ENCODE results near the gene IFT52. TPM values are rescaled to one million over a fixed set of nuclear protein-coding genes. Genes with fewer than 3 reads are reported as not detected.

Gene IFT52
- polyA plus RNA-seq, 1 experiment = 47.4 TPM

DNA sequence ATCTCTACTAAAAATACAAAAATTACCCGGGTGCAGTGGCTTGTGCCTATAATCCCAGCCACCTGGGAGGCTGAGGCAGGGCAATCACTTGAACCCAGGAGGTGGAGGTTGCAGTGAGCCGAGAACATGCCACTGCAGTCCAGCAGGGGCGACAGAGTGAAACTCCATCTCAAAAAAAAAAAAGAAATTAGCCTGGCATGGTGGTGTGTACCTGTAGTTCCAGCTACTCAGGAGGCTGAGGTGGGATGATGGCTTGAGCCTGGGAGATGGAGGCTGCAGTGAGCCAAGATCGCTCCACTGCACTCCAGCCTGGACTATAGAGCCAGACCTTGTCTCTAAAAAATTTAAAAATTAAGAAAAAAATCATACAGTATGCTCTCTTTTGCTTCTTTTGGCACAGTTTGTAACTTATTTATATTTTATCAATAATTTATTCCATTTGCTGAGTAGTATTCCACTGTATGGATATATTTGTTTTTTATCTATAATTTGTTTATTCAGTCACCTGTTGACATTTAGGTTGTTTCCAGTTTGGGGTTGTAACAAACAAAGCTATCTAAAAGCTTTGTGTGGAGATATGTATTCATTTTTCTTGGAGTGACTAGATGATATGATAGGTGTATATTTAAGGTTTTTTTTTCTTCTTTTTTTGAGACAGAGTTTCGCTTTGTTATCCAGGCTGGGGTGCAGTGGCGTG lies 68.1 kb downstream of the IFT52 start:
- TF ChIP-seq, protein P1, sequence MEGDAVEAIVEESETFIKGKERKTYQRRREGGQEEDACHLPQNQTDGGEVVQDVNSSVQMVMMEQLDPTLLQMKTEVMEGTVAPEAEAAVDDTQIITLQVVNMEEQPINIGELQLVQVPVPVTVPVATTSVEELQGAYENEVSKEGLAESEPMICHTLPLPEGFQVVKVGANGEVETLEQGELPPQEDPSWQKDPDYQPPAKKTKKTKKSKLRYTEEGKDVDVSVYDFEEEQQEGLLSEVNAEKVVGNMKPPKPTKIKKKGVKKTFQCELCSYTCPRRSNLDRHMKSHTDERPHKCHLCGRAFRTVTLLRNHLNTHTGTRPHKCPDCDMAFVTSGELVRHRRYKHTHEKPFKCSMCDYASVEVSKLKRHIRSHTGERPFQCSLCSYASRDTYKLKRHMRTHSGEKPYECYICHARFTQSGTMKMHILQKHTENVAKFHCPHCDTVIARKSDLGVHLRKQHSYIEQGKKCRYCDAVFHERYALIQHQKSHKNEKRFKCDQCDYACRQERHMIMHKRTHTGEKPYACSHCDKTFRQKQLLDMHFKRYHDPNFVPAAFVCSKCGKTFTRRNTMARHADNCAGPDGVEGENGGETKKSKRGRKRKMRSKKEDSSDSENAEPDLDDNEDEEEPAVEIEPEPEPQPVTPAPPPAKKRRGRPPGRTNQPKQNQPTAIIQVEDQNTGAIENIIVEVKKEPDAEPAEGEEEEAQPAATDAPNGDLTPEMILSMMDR (IDR thresholded peaks at IDR 0.05; ENCODE audit: insufficient read depth, low read depth, low read length) = no peak
- CTCF ChIA-PET = interaction anchor here (0.8 to 1.6 kb wide), 3 partner anchors 15 to 72 kb away, joined by 4 to 6 read pairs (median 5); no protein-coding TSS in a partner anchor
- Histone ChIP-seq H3K4me3 (ENCODE audit: low read depth, low read length) (no peak overlapping the region), H3K36me3 (ENCODE audit: control insufficient read depth, insufficient read depth, low read length) (no peaks in the 10 kb centered on the region), H3K27me3 (ENCODE audit: control insufficient read depth, insufficient read depth, low read length) (no peaks in the 10 kb centered on the region)
- POLR2A ChIA-PET = interaction anchor here (0.6 kb wide), 1 partner anchor 200 kb away, joined by 5 read pairs; no protein-coding TSS in a partner anchor
- DNase-seq (ENCODE audit: low read depth) = no peak

DNA sequence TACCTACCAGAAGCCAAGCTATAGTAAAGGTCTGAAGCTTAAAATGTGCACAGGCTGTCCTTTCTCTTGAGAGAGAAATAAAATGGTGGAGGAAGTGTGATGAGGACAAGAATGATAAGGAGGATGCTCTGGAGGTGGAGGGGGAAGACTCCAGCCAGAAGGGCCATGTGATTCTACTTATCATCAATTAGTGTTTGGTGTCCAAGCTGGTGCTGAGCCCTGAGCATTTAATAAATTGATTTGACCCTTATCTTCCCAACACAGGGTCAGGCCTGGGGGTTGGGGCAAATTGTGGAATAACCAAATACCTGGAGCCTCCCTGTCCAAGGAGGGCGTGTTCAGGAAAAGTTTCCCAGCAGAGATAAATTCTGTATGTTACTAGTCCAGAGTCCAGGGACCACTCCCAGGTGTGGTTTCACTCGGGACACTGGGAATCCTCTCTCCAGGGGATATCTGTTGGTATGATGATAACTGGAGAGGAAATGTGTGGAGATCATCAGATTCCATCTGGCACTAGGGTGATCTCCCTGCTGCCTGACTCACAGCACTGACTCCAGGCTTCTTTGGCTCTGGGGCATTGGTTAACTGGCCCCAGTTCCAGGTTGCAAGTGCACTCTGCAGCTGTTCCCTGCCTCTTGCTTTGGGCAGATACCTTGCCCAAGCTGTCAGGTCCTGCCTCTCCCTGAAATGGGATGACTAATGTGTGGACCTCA lies 72.4 kb downstream of the IFT52 start:
- ChIA-PET CTCF (interaction anchor here (0.5 to 1.9 kb wide), 4 partner anchors 9 to 125 kb away, joined by 3 to 5 read pairs (median 4); no protein-coding TSS in a partner anchor), POLR2A (no interaction called here)

DNA sequence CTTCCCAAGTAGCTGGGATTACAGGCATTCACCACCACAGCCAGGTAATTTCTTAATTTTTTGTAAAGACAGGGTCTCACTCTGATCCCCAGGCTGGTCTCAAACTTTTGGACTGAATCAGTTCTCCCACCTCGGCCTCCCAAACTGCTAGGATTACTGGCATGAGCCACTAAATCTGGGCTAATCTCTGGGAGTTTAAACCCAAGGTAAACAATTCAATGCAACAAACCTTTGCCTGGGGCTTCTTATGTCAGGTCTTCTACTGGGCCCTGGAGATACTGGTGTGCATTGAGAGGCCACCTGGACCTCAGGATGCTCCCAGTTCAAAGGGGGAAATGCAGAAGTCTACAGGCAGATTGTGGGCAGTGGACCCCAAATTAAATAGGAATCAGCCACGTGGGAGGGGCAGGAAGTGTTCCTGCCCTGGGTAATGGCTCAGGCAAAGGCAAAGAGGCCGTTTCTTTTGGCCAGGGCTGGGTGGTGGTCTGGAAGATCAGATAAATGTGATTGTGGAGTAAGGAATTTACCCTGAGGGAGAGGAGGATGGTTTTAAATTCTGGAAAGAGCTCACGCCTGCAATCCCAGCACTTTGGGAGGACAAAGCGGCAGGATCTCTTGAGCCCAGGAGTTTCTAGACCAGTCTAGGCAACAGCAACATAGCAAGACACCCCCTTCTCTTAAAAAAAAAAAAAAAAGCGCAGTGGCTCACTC lies 74.9 kb downstream of the IFT52 start:
- H3K36me3 ChIP-seq (ENCODE audit: control insufficient read depth, insufficient read depth, low read length) = no peaks in the 10 kb centered on the region
- ChIA-PET POLR2A (interaction anchor here (0.6 kb wide), 1 partner anchor 78 kb away, joined by 5 read pairs; no protein-coding TSS in a partner anchor), CTCF (no interaction called here)
- DNase-seq (ENCODE audit: low read depth) = no peak
- H3K4me3 ChIP-seq (ENCODE audit: low read depth, low read length) = no peak overlapping the region
- TF ChIP-seq, protein P1 (IDR thresholded peaks at IDR 0.05; ENCODE audit: insufficient read depth, low read depth, low read length) = no peak
- H3K27me3 ChIP-seq (ENCODE audit: control insufficient read depth, insufficient read depth, low read length) = no peaks in the 10 kb centered on the region

More for the DNA sequence above, 72.4 kb downstream of the IFT52 start:
- TF ChIP-seq, protein P1 (IDR thresholded peaks at IDR 0.05; ENCODE audit: insufficient read depth, low read depth, low read length) = no peak
- Histone ChIP-seq H3K4me3 (ENCODE audit: low read depth, low read length) (no peak overlapping the region), H3K27me3 (ENCODE audit: control insufficient read depth, insufficient read depth, low read length) (no peaks in the 10 kb centered on the region), H3K36me3 (ENCODE audit: control insufficient read depth, insufficient read depth, low read length) (no peaks in the 10 kb centered on the region)
- DNase-seq (ENCODE audit: low read depth) = no peak

DNA sequence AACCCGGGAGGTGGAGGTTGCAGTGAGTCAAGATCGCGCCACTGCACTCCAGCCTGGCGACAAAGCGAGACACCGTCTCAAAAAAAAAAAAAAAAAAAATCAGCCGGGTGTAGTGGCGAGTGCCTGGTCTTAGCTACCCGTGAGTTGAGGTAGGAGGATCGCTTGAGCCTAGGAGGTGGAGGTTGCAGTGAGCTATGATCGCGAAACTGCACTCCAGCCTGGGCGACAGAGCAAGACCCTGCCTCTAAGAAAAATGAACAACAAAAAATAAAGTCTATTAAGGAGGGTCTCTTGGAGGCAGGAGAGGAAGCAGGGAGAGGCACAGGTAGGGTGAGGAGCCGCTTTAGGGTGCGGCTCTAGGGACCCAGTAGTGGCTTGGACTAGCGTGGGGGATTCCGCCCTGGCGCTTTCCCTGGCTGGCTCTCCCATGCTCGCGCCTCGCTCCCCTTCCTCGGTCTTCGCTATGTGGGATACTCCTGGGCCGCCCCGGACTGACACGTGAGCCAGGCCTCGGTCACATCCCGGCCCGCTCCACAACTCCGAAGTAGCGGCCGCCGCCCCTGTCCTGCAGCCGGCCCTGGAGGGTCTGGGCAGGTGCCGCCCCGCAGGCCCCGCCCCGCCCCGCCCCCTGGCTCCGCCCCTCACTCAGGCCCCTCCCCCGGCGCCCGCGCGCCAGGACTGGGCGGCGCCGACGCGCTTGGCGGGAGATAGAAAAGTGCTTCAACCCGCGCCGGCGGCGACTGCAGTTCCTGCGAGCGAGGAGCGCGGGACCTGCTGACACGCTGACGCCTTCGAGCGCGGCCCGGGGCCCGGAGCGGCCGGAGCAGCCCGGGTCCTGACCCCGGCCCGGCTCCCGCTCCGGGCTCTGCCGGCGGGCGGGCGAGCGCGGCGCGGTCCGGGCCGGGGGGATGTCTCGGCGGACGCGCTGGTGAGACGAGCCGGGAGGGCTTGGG lies 75.9 kb downstream of the IFT52 start, which contains the start of gene MYBL2:
MYBL2 (plus strand) TSS at position 739 of the 953 bp plus-strand sequence; CDS start at position 909, 170 bp downstream.
- TF ChIP-seq, protein P1 (IDR thresholded peaks at IDR 0.05; ENCODE audit: insufficient read depth, low read depth, low read length) = no peak
- Histone ChIP-seq H3K4me3 (ENCODE audit: low read depth, low read length) (peak within 1 kb of the TSS; percentile 55), H3K36me3 (ENCODE audit: control insufficient read depth, insufficient read depth, low read length) (no peaks in the 10 kb centered on the region), H3K27me3 (ENCODE audit: control insufficient read depth, insufficient read depth, low read length) (no peaks in the 10 kb centered on the region)
- no peak for DNase-seq (ENCODE audit: low read depth)
- ChIA-PET POLR2A (no interaction called here), CTCF (interaction anchor here (1.0 kb wide), 1 partner anchor 25 kb away, joined by 3 read pairs; no protein-coding TSS in a partner anchor)
